KOPT-K1 (cell line): ENCODE results near the gene MAPKAPK2.

Source experiments
- H3K27ac ChIP-seq: fragments of 200-600 bp; sonication (generic); 2 replicates; pipeline ENCODE4 v1.5.1; 2016; ENCODE audit warnings: antibody characterized with exemption, mild to moderate bottlenecking, low read depth, low read length; ENCODE audit not compliant: poor library complexity, severe bottlenecking
- H3K36me3 ChIP-seq: fragments of 200-600 bp; sonication (generic); 2 replicates; pipeline ENCODE4 v1.5.1; 2017; ENCODE audit warnings: antibody characterized with exemption, mild to moderate bottlenecking, low read length, moderate library complexity; ENCODE audit not compliant: insufficient read depth
- H3K9me3 ChIP-seq: fragments of 200-600 bp; sonication (generic); 2 replicates; pipeline ENCODE4 v1.5.1; 2017; ENCODE audit warnings: antibody characterized with exemption, low read length, mild to moderate bottlenecking; ENCODE audit not compliant: insufficient read depth, poor library complexity, severe bottlenecking

MAPKAPK2 gene

DNA sequence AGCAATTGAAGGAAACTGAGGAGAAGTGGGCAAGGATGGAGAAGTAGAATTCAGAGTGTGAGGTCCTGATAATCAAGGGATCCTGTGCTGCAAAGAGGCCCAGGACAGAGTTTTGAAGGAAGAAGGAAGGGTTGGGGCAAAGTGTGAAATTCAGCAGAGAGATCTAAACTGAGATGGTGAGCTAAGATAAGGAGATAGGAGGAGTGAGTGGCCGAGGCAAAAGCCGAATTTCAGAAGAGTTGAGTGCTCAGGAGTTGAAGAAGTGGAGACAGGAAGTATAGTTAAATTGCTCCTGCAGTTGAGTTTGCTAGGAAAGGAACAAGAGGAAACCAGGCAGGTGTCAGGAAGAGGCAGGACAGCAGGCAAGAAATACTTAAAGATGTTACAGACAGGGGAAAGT lies 16.4 kb upstream of the MAPKAPK2 start:
- Histone ChIP-seq H3K36me3 (no peaks in the 10 kb centered on the region), H3K27ac (no peak overlapping the region), H3K9me3 (no peaks in the 10 kb centered on the region)

DNA sequence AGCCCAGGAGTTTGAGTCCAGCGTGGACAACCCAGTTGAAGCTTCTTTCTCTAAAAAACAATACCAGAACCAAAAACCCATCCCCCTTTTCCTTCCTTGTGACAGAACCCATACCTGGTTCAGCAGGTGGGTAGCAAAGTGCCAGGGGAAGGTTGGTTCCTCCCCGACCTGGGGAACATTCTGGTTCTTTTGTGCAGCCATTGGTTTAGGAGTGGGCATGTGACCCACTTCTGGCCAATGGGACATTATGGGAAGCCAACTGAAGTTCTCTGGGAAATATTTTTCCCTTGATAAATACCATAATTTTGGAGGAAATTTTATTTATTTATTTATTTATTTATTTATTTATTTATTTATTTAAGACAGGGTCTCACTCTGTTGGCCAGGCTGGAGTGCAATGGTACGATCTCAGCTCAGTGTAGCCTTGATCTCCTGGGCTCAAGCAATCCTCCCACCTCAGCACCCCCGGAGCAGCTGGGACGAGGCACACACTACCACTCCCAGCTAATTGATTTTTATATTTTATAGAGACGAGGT lies 15.8 kb upstream of the MAPKAPK2 start:
- Histone ChIP-seq H3K36me3 (no peaks in the 10 kb centered on the region), H3K27ac (no peak overlapping the region), H3K9me3 (no peaks in the 10 kb centered on the region)

DNA sequence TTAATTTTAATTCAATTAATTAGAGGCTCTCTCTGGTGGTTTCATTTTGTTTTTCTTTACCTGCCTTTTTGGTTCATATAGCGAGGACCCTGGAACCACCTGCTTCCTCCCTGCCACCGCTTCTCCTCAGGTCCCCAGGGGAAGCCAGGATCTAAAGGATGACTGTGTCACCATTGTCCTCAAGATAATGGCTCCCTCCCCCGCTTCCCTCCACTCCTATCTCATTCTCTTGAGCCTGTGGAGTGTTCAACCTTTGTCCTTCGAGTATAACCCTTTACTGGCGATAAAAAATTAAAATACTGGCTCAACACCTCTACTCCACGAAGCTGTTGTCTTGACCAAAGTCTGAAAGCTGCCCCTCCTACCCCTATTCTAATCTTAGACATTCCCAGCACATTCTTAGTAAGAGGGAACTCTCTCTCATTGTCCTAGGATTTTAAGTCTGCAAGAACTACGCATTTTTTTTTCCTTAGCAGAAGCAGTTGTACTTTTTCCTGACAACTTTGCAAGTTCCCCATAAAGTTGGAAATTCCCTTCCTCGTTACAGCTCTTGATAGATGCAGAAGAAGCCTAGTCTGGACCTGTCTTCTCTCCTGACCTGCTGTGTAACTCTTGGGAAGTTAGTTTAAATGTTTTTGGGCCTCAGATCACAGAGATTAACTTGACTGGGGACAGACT lies 12.6 kb upstream of the MAPKAPK2 start:
- Histone ChIP-seq H3K27ac (no peak overlapping the region), H3K36me3 (no peaks in the 10 kb centered on the region)

DNA sequence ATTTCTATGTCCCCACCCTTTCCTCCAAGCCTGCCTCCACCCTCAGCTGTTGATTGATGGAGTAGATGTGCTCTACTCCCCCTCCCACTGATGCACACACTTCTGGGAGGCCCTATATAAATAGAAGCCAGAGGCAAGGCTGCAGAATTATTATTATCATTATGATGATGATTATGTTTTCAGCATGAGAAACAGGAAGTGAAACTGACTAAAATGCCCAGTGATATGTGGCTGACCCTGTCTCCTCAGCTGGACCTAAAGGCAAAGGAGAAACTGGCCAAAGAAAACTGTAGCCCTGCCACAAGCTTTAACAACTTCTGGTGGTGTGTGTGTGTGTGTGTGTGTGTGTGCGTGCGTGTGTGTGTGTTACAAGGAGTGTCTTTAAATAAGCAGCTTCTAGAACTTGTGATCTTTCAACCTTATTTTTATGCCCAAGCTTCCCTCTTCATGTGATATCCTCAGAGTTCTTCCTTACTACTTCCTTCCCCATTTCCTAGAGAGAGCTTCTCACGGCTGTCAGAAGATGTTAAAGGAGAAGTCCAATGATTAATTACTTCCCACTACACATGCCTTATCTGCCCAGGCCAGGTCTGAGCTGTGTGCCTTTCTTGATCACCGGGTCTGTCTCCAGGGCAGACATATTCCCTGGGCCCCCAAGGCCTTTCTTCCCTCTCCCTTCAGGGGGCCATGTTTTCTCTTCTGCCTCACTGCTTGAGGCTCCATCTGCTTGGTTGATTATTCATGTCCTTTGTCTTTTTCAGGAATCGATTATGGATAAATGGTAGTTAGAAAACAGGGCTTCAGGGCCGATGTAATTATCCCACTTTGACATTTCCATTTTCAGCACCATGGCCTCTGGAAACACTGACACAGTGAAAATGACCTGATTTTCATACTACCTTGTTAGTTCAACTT lies 11.6 kb upstream of the MAPKAPK2 start:
- Histone ChIP-seq H3K36me3 (no peaks in the 10 kb centered on the region), H3K27ac (no peak overlapping the region), H3K9me3 (no peaks in the 10 kb centered on the region)

More for the DNA sequence above, 12.6 kb upstream of the MAPKAPK2 start:
- no peaks in the 10 kb centered on the region for H3K9me3 ChIP-seq

GRCh38 chr1:206674236-206674635 lies 10.5 kb upstream of the MAPKAPK2 start:
- Histone ChIP-seq H3K27ac (no peak overlapping the region), H3K36me3 (no peaks in the 10 kb centered on the region), H3K9me3 (no peaks in the 10 kb centered on the region)

DNA sequence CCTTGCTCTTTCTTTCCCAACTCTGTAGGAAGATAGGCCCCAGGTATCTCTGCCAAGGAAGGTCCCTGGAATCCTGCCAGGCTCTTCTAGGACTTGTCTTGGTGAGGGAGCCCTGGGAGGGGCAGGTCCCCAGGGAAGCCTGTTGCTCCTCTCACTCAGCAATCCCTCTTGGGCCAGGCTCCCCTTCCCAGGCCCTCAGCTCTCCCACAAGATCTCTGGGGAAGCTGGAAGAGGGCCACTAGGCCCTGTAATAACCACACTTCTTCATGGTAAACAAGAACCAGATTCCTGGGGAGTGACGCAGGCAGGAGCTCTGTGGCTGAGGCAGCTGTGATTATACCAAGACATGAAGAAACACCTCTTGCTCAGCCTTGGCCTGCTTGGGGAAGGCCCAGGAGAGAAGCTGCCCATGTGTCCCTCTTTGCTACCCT lies 9.9 kb upstream of the MAPKAPK2 start:
- Histone ChIP-seq H3K9me3 (no peaks in the 10 kb centered on the region), H3K36me3 (no peaks in the 10 kb centered on the region), H3K27ac (no peak overlapping the region)

DNA sequence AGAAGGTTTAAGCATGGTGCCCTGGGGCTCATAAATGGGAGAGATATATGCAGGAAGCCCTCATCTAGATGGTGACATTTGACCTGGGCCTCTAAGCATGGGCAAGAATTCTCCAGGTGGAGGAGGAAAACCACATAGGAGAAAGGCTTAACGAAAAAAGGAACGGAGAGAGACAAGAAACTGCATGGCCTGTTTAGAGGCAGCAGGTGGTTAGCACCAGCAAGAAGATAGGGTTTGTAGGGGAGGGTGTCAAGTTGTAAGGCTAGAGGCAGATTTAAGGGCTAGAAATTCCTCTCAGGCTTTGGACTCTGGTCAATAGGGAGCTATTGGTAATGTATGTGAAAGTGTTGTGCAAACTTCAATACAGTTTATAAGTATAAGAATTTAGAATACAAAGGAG lies 8.2 kb upstream of the MAPKAPK2 start:
- H3K27ac ChIP-seq, result no peak overlapping the region
- no peaks in the 10 kb centered on the region for H3K36me3 ChIP-seq
- no peaks in the 10 kb centered on the region for H3K9me3 ChIP-seq

DNA sequence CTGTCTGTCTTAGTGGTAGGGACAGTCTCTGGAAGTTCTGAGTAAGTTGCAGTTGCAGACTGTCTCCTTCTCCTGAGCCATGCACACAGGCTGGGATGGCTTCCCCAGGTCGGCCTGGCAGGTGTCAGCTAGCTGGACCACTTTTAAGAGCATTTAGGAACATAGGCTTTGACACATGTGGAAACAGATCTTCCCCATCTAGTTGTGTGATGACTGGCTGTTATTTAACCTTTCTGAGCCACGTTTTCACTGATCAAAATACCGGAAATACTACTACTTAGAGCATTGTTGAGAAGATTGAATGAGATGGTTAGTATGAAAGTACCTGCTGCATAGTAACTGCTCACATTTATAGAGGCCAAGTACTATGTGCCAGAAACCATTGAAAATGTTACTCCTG lies 6.2 kb upstream of the MAPKAPK2 start:
- Histone ChIP-seq H3K27ac (no peak overlapping the region), H3K9me3 (no peaks in the 10 kb centered on the region), H3K36me3 (no peaks in the 10 kb centered on the region)

- Histone ChIP-seq H3K9me3 (no peaks in the 10 kb centered on the region), H3K36me3 (no peaks in the 10 kb centered on the region), H3K27ac (no peak overlapping the region)
These were observed 4.9 kb upstream of the MAPKAPK2 start for GRCh38 chr1:206679738-206680211.

DNA sequence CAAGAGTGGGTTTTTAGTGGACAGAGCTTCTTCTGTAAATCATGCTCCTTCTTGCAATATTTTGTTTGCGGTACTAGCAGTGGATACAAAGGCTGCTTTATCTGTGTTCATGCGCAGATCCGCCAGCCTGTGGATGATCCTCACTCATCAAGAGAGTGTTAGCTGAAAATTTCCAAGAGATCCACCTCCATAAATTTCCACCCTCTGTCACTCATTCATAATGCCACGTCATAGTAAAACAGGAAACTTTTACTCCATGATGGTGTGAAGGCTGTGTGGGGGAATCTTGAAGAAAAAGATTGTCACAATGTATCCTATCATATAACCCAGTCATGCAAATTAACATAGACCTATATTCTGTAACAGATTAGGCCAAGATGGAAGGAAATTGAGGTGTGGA lies 4.4 kb upstream of the MAPKAPK2 start:
- Histone ChIP-seq H3K9me3 (no peaks in the 10 kb centered on the region), H3K27ac (no peak overlapping the region), H3K36me3 (no peaks in the 10 kb centered on the region)

GRCh38 chr1:206681359-206681758 lies 3.3 kb upstream of the MAPKAPK2 start:
- H3K36me3 ChIP-seq, result no peaks in the 10 kb centered on the region
- H3K9me3 ChIP-seq, result no peaks in the 10 kb centered on the region
- H3K27ac ChIP-seq, result no peak overlapping the region

DNA sequence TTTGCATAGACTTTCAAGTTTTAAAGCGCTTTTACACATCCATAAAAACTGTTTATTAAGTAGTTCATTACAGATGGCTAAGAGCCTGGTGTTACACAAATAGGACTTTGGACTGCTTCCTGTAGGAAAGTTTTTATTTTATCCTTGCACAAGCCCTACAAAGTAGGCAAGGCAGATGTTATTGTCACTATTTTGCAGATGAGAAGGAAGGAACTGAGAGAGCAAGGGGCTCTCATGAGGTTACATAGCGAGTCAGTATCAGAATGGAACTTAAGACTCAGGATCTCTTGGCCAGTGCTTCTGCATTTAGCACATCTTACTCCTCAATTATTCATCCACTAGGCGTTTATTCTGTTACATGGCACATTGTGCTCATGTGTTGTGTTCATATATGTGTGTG lies 2.6 kb upstream of the MAPKAPK2 start:
- Histone ChIP-seq H3K9me3 (no peaks in the 10 kb centered on the region), H3K36me3 (no peaks in the 10 kb centered on the region), H3K27ac (no peak overlapping the region)

DNA sequence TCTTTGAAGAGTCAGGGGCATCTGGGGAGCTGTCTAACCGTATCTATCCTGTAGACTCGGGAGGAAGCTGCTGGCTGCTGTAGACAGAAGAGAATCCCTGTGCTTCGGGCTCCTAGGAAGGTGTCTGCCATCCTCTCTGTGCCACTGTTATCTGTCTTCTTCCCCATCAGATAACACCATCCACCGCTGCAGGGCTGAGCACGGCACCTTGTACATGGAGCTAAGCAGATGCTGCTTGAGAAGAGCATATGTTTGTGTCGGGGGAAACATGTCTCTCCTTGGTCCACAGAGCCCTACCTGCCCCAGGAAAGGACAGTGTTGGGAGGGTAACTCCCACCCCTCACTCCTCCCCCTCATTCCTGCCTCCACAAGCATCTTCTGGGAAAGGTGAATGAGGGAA lies 1.4 kb upstream of the MAPKAPK2 start:
- no peaks in the 10 kb centered on the region for H3K9me3 ChIP-seq
- no peaks in the 10 kb centered on the region for H3K36me3 ChIP-seq
- no peak overlapping the region for H3K27ac ChIP-seq

DNA sequence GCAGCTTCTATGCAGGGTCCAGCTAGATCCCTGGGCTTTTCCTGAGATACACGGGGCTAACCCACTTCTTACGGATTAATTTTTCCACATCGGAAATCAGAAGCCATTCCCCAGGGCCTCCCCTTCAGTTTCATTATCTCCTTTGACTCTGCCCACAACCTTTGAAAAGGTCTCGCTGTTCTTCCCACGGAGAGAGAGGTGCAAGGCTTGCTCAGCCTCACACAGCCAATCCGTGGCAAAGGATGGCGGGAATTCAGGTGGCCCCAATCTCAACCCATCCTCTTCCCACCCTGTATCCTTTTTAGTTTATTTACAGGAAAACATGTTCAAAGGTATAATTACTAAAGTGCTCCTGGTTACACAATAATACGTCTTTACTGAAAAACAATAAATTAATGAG lies 702 bp upstream of the MAPKAPK2 start:
- H3K9me3 ChIP-seq, result no peaks in the 10 kb centered on the region

GRCh38 chr1:206685334-206685768 lies 646 bp downstream of the MAPKAPK2 start:
- Histone ChIP-seq H3K27ac (peak overlapping the region; percentile 67), H3K36me3 (no peaks in the 10 kb centered on the region), H3K9me3 (no peaks in the 10 kb centered on the region)

More for the DNA sequence above, 702 bp upstream of the MAPKAPK2 start:
- H3K27ac ChIP-seq, result no peak overlapping the region
- no peaks in the 10 kb centered on the region for H3K36me3 ChIP-seq
